HEK293 (cell line): ENCODE measurements around the gene TRAF3.

Experiments used
- CTCF ChIA-PET: fragments of 350-600 bp; formaldehyde crosslinking; extraction: SDS; loops from one replicate; lab custom pipeline; 2021; ENCODE audit warnings: antibody characterized with exemption; lab: Yijun Ruan, JAX
- POLR2A ChIA-PET: fragments of 300-600 bp; formaldehyde crosslinking; extraction: SDS; loops from one replicate; lab custom pipeline; 2020; ENCODE audit warnings: antibody characterized with exemption, inconsistent platforms; lab: Yijun Ruan, JAX
- H3K27ac ChIP-seq: fragments of 200-500 bp; sonication (Bioruptor generic); 2 replicates; pipeline ENCODE4 v1.5.1; 2014; ENCODE audit warnings: low read depth, low read length, control low read depth, inconsistent platforms; ENCODE audit errors: extremely low read depth
- H3K36me3 ChIP-seq, 2 experiments: fragments of 200-500 bp in 1 of 2; sonication (Bioruptor generic) in 1 of 2; 1 replicate in 1 of 2; 2 replicates in 1 of 2; pipeline ENCODE4 v1.5.1; 2014 to 2017; ENCODE audit warnings: inconsistent platforms in 2 of 2, low read length in 2 of 2; ENCODE audit not compliant: control insufficient read depth in 2 of 2, insufficient read depth in 1 of 2
- H3K4me1 ChIP-seq: fragments of 200-500 bp; sonication (Bioruptor generic); 2 replicates; pipeline ENCODE4 v1.5.1; 2014; ENCODE audit warnings: mild to moderate bottlenecking, low read length, inconsistent platforms; ENCODE audit not compliant: control insufficient read depth, insufficient read depth
- H3K4me3 ChIP-seq: 2 replicates; pipeline ENCODE4 v1.5.1; 2011; ENCODE audit warnings: low read depth, mild to moderate bottlenecking, control low read depth, low read length, moderate library complexity
- H3K9me3 ChIP-seq: fragments of 200-500 bp; sonication (Bioruptor generic); 2 replicates; pipeline ENCODE4 v1.5.1; 2014; ENCODE audit warnings: low read depth, low read length, inconsistent platforms; ENCODE audit not compliant: control insufficient read depth, insufficient read depth
- HOXA7 ChIP-seq: sonication (generic); formaldehyde crosslinking; IDR thresholded peaks from 2 replicates; pipeline ENCODE4 v1.8.1; 2022; ENCODE audit warnings: missing genetic modification reagents, borderline replicate concordance
- MEIS1 ChIP-seq: sonication (generic); formaldehyde crosslinking; IDR thresholded peaks from 2 replicates; pipeline ENCODE4 v1.8.1; 2022; ENCODE audit warnings: missing genetic modification reagents, mild to moderate bottlenecking, borderline replicate concordance
- PRDM2 ChIP-seq: fragments of 450-650 bp; formaldehyde crosslinking; IDR thresholded peaks from 2 replicates; pipeline ENCODE4 v1.5.1; 2016; ENCODE audit warnings: missing biosample characterization, missing genetic modification characterization, borderline replicate concordance
- SP3 ChIP-seq: fragments of 450-650 bp; formaldehyde crosslinking; IDR thresholded peaks from 2 replicates; pipeline ENCODE4 v1.5.1; 2016; ENCODE audit warnings: missing biosample characterization, missing genetic modification characterization
- TRIM28 ChIP-seq: IDR thresholded peaks from 2 replicates; pipeline ENCODE4 v1.6.1; 2011; ENCODE audit warnings: low read length, control low read depth, borderline replicate concordance
- ZBTB20 ChIP-seq: fragments of 450-650 bp; formaldehyde crosslinking; IDR thresholded peaks from 2 replicates; pipeline ENCODE4 v1.5.1; 2016; ENCODE audit warnings: missing biosample characterization, missing genetic modification characterization
- ZEB2 ChIP-seq: fragments of 450-650 bp; formaldehyde crosslinking; IDR thresholded peaks from 2 replicates; pipeline ENCODE4 v1.5.1; 2016; ENCODE audit warnings: missing biosample characterization, missing genetic modification characterization
- ZFP41 ChIP-seq: fragments of 450-650 bp; formaldehyde crosslinking; IDR thresholded peaks from 2 replicates; pipeline ENCODE4 v1.5.1; 2016; ENCODE audit warnings: missing biosample characterization, missing genetic modification characterization, borderline replicate concordance
- ZFP69B ChIP-seq: fragments of 450-650 bp; formaldehyde crosslinking; IDR thresholded peaks from 2 replicates; pipeline ENCODE4 v1.5.1; 2016; ENCODE audit warnings: missing biosample characterization, missing genetic modification characterization
- ZNF2 ChIP-seq: fragments of 450-650 bp; formaldehyde crosslinking; IDR thresholded peaks from 2 replicates; pipeline ENCODE4 v1.5.1; 2016; ENCODE audit warnings: missing biosample characterization, missing genetic modification characterization
- ZNF202 ChIP-seq: fragments of 450-650 bp; formaldehyde crosslinking; IDR thresholded peaks from 2 replicates; pipeline ENCODE4 v1.5.1; 2016; ENCODE audit warnings: missing biosample characterization, missing genetic modification characterization, borderline replicate concordance
- ZNF239 ChIP-seq: fragments of 450-650 bp; formaldehyde crosslinking; IDR thresholded peaks from 2 replicates; pipeline ENCODE4 v1.5.1; 2016; ENCODE audit warnings: missing biosample characterization, missing genetic modification characterization
- ZNF341 ChIP-seq: fragments of 450-650 bp; formaldehyde crosslinking; IDR thresholded peaks from 2 replicates; pipeline ENCODE4; 2016; ENCODE audit warnings: low read depth, missing biosample characterization, missing genetic modification characterization
- ZNF433 ChIP-seq: fragments of 450-650 bp; formaldehyde crosslinking; IDR thresholded peaks from 2 replicates; pipeline ENCODE4 v1.5.1; 2016; ENCODE audit warnings: missing biosample characterization, missing genetic modification characterization, low read depth
- ZNF473 ChIP-seq: fragments of 450-650 bp; formaldehyde crosslinking; IDR thresholded peaks from 2 replicates; pipeline ENCODE4 v1.5.1; 2017; ENCODE audit warnings: missing biosample characterization, missing genetic modification characterization
- ZNF48 ChIP-seq: fragments of 450-650 bp; formaldehyde crosslinking; IDR thresholded peaks from 2 replicates; pipeline ENCODE4 v1.5.1; 2016; ENCODE audit warnings: missing biosample characterization, missing genetic modification characterization
- ZNF510 ChIP-seq: fragments of 450-650 bp; formaldehyde crosslinking; IDR thresholded peaks from 2 replicates; pipeline ENCODE4 v1.5.1; 2018; ENCODE audit warnings: mild to moderate bottlenecking, missing genetic modification characterization, missing biosample characterization; ENCODE audit not compliant: insufficient replicate concordance
- ZNF529 ChIP-seq: fragments of 450-650 bp; formaldehyde crosslinking; IDR thresholded peaks from 2 replicates; pipeline ENCODE4 v1.5.1; 2017; ENCODE audit warnings: missing genetic modification characterization, missing biosample characterization; ENCODE audit not compliant: insufficient replicate concordance
- ZNF561 ChIP-seq: fragments of 450-650 bp; IDR thresholded peaks from 2 replicates; pipeline ENCODE4 v1.5.1; 2018; ENCODE audit warnings: missing biosample characterization, missing genetic modification characterization, borderline replicate concordance
- ZNF585B ChIP-seq: fragments of 450-650 bp; formaldehyde crosslinking; IDR thresholded peaks from 2 replicates; pipeline ENCODE4 v1.5.1; 2016; ENCODE audit warnings: missing biosample characterization, missing genetic modification characterization
- ZNF596 ChIP-seq: fragments of 450-650 bp; IDR thresholded peaks from 2 replicates; pipeline ENCODE4 v1.5.0; 2018; ENCODE audit warnings: missing biosample characterization, mild to moderate bottlenecking, missing genetic modification characterization, moderate library complexity
- ZNF600 ChIP-seq: fragments of 450-650 bp; formaldehyde crosslinking; IDR thresholded peaks from 2 replicates; pipeline ENCODE4 v1.5.1; 2016; ENCODE audit warnings: missing biosample characterization, missing genetic modification characterization
- ZNF623 ChIP-seq: fragments of 450-650 bp; formaldehyde crosslinking; IDR thresholded peaks from 2 replicates; pipeline ENCODE4 v1.5.1; 2016; ENCODE audit warnings: missing biosample characterization, missing genetic modification characterization
- ZNF777 ChIP-seq: fragments of 450-650 bp; formaldehyde crosslinking; IDR thresholded peaks from 2 replicates; pipeline ENCODE4 v1.5.1; 2017; ENCODE audit warnings: missing biosample characterization, missing genetic modification characterization, borderline replicate concordance
- ZSCAN16 ChIP-seq: fragments of 450-650 bp; formaldehyde crosslinking; IDR thresholded peaks from 2 replicates; pipeline ENCODE4 v1.5.1; 2016; ENCODE audit warnings: missing biosample characterization, missing genetic modification characterization
- TF ChIP-seq, protein P1 (sequence below): sonication (generic); formaldehyde crosslinking; IDR thresholded peaks from 2 replicates; pipeline ENCODE4 v1.8.1; 2022; ENCODE audit warnings: mild to moderate bottlenecking, moderate library complexity, missing genetic modification reagents

Gene TRAF3

DNA sequence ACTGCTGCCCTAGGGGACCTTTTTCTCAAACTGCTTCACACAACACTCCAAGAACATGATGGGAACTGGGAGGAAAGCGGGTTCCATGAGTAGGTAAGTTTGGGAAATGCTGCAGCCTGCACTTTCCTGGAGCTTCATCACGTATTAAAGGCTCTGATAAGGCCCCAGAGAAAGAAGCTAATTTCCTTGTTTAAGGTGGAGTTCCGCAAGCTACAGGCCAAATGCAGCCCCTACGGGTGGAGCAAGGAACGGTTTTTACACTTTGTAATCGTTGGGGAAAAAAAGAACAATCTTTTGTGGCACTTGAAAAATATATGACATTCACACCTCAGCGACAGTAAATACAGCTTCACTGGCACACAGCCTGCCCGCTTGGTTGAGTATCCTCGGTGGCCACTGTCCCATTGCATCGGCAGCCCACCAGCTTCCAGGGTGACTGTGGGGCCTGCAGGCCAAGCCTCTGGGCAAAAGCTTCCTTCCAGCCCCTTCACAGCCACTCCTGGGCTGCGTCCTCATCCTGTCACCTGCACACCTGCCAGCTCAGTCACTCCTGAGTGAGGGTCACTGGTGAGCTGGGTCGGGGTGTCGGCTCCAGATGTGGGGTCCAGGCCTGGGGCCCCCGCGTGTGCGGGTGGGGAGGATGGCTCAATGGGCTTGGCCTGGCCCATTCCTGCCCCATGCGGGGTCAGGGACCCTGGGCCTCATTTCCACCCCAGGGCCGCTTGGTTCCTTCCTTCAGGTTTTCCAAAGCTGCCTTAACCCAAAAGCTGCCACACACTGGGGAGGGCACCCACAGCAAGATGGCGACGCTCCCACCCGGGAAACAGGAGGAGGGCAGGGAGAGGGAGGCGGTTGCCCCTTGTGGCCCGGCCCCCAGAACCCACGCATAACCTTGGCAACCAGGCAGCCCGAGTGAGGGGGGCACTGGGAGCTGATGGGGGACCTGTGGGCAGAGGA is 147.7 kb downstream of the TRAF3 start:
- Histone ChIP-seq H3K36me3 (no peaks in the 10 kb centered on the region), H3K9me3 (no peaks in the 10 kb centered on the region), H3K4me1 (no peaks in the 10 kb centered on the region), H3K27ac (no peak overlapping the region), H3K4me3 (no peak overlapping the region)
- CTCF ChIA-PET, result interaction anchor here (0.5 to 0.9 kb wide), 2 partner anchors 10 to 1262 kb away, joined by 3 read pairs; no protein-coding TSS in a partner anchor
- TF ChIP-seq ZNF239 (tag by site-specific recombination) (peak; percentile 94), ZNF777 (tag by site-specific recombination) (no peak), ZNF2 (tag by site-specific recombination) (no peak)
- POLR2A ChIA-PET, result no interaction called here

DNA sequence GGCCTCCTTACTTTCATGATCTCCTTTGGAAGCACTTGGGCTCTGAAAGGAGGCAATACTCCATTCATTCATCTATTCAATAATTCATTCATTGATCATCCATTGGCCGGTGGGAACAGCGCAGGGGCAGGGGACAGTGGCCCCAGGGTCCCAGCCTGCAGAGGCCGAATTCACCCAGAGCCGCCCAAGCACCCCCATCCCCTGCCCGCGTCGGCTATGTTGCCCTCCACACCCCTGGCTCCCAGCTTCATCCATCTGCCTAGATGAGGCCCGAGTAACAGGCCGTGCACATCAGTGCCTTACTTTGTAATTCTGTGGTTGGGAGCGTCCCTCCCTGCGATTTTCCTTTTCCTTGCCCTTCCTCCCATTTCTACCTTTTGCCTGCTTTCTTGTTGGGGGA is 148.4 kb downstream of the TRAF3 start:
- no peaks in the 10 kb centered on the region for H3K9me3 ChIP-seq
- H3K4me3 ChIP-seq, result no peak overlapping the region
- no peaks in the 10 kb centered on the region for H3K36me3 ChIP-seq
- no peak for TF ChIP-seq ZNF202 (tag by site-specific recombination)
- TF ChIP-seq ZNF596 (tag by site-specific recombination), result no peak
- no peak for TF ChIP-seq ZNF473 (tag by site-specific recombination)
- TF ChIP-seq HOXA7 (CRISPR knock-in tag), result no peak
- no peak for TF ChIP-seq ZNF433 (tag by site-specific recombination)
- no peak for TF ChIP-seq MEIS1
- no peak for TF ChIP-seq ZNF529 (tag by site-specific recombination)
- no peak for TF ChIP-seq ZFP41 (tag by site-specific recombination)
- no peak for TF ChIP-seq TRIM28
- no peak for TF ChIP-seq ZSCAN16 (tag by site-specific recombination)
- no peak for TF ChIP-seq SP3 (tag by site-specific recombination)
- TF ChIP-seq ZNF623, result no peak
- no peak for TF ChIP-seq ZNF600 (tag by site-specific recombination)
- TF ChIP-seq ZNF510 (tag by site-specific recombination), result no peak
- CTCF ChIA-PET, result interaction anchor here (0.9 kb wide), 1 partner anchor 9 kb away, joined by 3 read pairs; no protein-coding TSS in a partner anchor
- no peak overlapping the region for H3K27ac ChIP-seq
- POLR2A ChIA-PET, result no interaction called here
- no peaks in the 10 kb centered on the region for H3K4me1 ChIP-seq

GRCh38 chr14:102926104-102926503 is 148.9 kb downstream of the TRAF3 start:
- Histone ChIP-seq H3K4me3 (no peak overlapping the region), H3K4me1 (no peaks in the 10 kb centered on the region), H3K9me3 (no peaks in the 10 kb centered on the region), H3K36me3 (no peaks in the 10 kb centered on the region), H3K27ac (no peak overlapping the region)
- ChIA-PET CTCF (no interaction called here), POLR2A (no interaction called here)
- no peak for TF ChIP-seq ZNF585B (tag by site-specific recombination)
- no peak for TF ChIP-seq ZBTB20
- TF ChIP-seq ZNF433 (tag by site-specific recombination), result no peak
- no peak for TF ChIP-seq ZNF561
- TF ChIP-seq ZNF341 (tag by site-specific recombination), result no peak
- TF ChIP-seq ZEB2 (tag by site-specific recombination), result no peak
- TF ChIP-seq ZNF529 (tag by site-specific recombination), result no peak
- no peak for TF ChIP-seq ZFP69B (tag by site-specific recombination)
- TF ChIP-seq, protein P1, sequence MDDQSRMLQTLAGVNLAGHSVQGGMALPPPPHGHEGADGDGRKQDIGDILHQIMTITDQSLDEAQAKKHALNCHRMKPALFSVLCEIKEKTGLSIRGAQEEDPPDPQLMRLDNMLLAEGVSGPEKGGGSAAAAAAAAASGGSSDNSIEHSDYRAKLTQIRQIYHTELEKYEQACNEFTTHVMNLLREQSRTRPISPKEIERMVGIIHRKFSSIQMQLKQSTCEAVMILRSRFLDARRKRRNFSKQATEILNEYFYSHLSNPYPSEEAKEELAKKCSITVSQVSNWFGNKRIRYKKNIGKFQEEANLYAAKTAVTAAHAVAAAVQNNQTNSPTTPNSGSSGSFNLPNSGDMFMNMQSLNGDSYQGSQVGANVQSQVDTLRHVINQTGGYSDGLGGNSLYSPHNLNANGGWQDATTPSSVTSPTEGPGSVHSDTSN (CRISPR knock-in tag), result no peak
- no peak for TF ChIP-seq PRDM2 (tag by site-specific recombination)
- no peak for TF ChIP-seq ZNF48 (tag by site-specific recombination)
